Vagina (tissue), 2 donors: ENCODE measurements around the gene CSK. TPM values are rescaled to one million over a fixed set of nuclear protein-coding genes. Genes with fewer than 3 reads are reported as not detected.

ENCODE experiments used
- DNase-seq, 2 donors: peaks; one replicate each; pipeline ENCODE4 v3.0.0-alpha.2; 2017; ENCODE audit errors: extremely low spot score in 2 of 2
- H3K27ac ChIP-seq: fragments of 200-600 bp; sonication (generic); one replicate; pipeline ENCODE4 v1.5.1; 2019
- H3K27me3 ChIP-seq: fragments of 200-600 bp; sonication (generic); one replicate; pipeline ENCODE4 v1.5.1; 2019
- H3K36me3 ChIP-seq, 2 donors: fragments of 200-600 bp; sonication (generic); one replicate each; pipeline ENCODE4 v1.5.1; 2017 to 2019
- H3K4me1 ChIP-seq: fragments of 200-600 bp; sonication (generic); one replicate; pipeline ENCODE4 v1.5.1; 2019
- H3K4me3 ChIP-seq, 2 donors: fragments of 200-600 bp; sonication (generic); 1 replicate in 1 of 2; 2 replicates in 1 of 2; pipeline ENCODE4 v1.5.1; 2016 to 2019
- H3K9me3 ChIP-seq: fragments of 200-600 bp; sonication (generic); one replicate; pipeline ENCODE4 v1.5.1; 2019
- POLR2A ChIP-seq, 2 donors: fragments of 450-650 bp; IDR thresholded peaks; one replicate each; pipeline ENCODE4 v1.6.1; 2017; ENCODE audit warnings: antibody characterized with exemption in 2 of 2, mild to moderate bottlenecking in 2 of 2, moderate library complexity in 2 of 2
- POLR2AphosphoS5 ChIP-seq, 2 donors: sonication (generic); formaldehyde crosslinking; IDR thresholded peaks; one replicate each; pipeline ENCODE4 v1.9.0; 2017; ENCODE audit warnings: antibody characterized with exemption in 2 of 2, mild to moderate bottlenecking in 2 of 2, low read depth in 1 of 2; ENCODE audit not compliant: insufficient read depth in 1 of 2
- intact Hi-C: fragments of 100-400 bp; cut with DNase I; formaldehyde crosslinking; loops from one replicate; pipeline ENCODE4 v1.15.1; 2023
- total RNA-seq: library from RNA; depleted of rRNA; stranded (reverse); fragments of >200 nt; gene quantifications from one replicate; pipeline ENCODE4 v1.2.3, GENCODE V29; 2016
- TF ChIP-seq, protein P1 (sequence below), 3 experiments: fragments of 450-650 bp in 2 of 3; fragments of 200-600 bp in 1 of 3; sonication (generic) in 1 of 3; IDR thresholded peaks; one replicate each; pipeline ENCODE4 v1.5.1; 2017 to 2019; ENCODE audit warnings: antibody characterized with exemption in 3 of 3, mild to moderate bottlenecking in 2 of 3, moderate library complexity in 2 of 3

CSK gene
- total RNA-seq, 1 donor from 2014 or later, result 26.3 TPM

DNA sequence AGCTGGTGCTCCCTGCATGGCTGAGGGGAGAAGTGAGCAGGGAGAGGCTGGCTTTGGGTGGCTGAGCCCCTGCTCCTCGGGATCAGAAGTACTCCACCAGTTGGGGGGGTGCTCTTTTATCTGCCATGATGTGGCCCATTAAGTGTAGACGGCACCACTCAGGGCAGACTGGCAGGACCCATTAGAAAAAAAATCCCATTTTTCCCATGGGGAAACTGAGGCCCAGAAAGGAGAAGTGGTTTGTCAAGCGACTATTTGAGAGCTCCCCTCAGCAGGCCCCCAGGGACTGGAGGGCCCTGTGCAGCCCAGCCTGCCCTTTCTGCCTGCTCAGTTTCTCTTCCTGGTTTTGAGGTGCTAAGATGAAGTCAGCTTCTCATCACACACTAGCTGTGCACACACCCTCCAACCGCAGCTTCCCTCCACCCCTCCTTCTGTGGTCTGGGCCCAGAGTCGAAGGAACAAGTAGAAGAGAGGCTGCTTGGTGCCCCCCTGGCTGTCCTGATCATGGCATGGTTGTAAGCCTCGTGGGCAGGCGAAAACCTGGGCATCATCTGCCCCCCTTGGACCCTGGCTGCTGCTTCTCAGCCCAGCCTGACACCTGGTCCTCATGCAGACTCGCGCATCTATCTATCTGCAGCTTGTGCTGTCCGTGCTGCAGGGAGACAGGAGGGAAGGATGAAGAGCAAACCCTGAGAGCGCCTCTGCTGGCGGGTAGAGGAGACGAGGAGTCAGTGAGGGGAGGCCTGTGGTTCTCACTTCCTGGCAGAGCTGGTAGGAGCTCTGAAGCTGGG is 5.6 kb downstream of the CSK start:
- Histone ChIP-seq H3K27me3 (no peaks in the 10 kb centered on the region), H3K27ac (peak overlapping the region; percentile 79), H3K4me1 (peaks cover 100% of the 10 kb centered on the region), H3K4me3 (peak overlapping the region in 1 of 2 donors; percentile 9), H3K36me3 (no peaks in the 10 kb centered on the region), H3K9me3 (no peaks in the 10 kb centered on the region)
- TF ChIP-seq, protein P1, sequence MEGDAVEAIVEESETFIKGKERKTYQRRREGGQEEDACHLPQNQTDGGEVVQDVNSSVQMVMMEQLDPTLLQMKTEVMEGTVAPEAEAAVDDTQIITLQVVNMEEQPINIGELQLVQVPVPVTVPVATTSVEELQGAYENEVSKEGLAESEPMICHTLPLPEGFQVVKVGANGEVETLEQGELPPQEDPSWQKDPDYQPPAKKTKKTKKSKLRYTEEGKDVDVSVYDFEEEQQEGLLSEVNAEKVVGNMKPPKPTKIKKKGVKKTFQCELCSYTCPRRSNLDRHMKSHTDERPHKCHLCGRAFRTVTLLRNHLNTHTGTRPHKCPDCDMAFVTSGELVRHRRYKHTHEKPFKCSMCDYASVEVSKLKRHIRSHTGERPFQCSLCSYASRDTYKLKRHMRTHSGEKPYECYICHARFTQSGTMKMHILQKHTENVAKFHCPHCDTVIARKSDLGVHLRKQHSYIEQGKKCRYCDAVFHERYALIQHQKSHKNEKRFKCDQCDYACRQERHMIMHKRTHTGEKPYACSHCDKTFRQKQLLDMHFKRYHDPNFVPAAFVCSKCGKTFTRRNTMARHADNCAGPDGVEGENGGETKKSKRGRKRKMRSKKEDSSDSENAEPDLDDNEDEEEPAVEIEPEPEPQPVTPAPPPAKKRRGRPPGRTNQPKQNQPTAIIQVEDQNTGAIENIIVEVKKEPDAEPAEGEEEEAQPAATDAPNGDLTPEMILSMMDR (IDR thresholded peaks at IDR 0.05), result peak in 1 of 3 experiments; percentile 18
- TF ChIP-seq POLR2AphosphoS5 (IDR thresholded peaks at IDR 0.05; ENCODE audit: insufficient read depth in 1 of 2, low read depth in 1 of 2), result peak in 1 of 2 donors; percentile 18
- TF ChIP-seq POLR2A (IDR thresholded peaks at IDR 0.05), result no peak
- intact Hi-C loops, result loop anchor here (10.0 kb wide), 1 partner anchor 413 kb away; no protein-coding TSS in a partner anchor
- DNase-seq, result no peak

DNA sequence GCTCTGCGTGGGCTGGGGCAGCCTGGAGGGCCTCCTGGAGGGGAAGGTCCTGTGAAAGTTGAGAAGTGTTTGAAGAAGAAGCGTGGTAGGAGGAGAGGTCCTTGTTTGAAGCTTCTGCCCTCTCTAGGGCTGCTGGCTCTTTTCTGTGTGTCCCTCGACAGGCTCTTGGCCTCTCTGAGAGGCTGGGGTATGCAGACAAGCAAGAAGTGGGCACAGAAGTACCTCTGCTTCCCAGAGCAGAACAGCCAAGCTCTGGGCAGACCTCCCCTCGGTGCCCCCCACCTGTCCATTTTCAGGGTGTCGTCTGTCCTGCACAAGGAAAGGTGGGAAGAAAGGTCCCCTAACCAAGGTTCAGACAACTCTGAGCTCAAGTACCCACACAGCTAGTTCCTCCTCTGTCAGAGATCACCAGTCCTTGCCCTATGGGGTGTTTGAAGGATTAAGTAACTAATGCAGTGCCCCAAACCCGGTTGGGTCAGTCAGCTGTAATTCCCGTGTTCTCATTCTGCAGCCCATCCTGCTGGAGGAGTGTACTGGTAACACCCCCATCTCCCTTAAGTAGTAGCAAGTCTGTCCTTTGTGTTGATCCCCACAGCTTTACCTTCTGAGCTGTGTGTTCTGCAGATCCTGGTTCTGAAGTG is 6.3 kb downstream of the CSK start:
- Histone ChIP-seq H3K36me3 (no peaks in the 10 kb centered on the region), H3K9me3 (no peaks in the 10 kb centered on the region), H3K4me1 (peaks cover 100% of the 10 kb centered on the region), H3K27ac (peak overlapping the region; percentile 79), H3K27me3 (no peaks in the 10 kb centered on the region), H3K4me3 (no peak overlapping the region)
- TF ChIP-seq POLR2A (IDR thresholded peaks at IDR 0.05), result no peak
- TF ChIP-seq POLR2AphosphoS5 (IDR thresholded peaks at IDR 0.05; ENCODE audit: insufficient read depth in 1 of 2, low read depth in 1 of 2), result no peak
- TF ChIP-seq, protein P1 (IDR thresholded peaks at IDR 0.05), result no peak
- intact Hi-C loops, result loop anchor here (10.0 kb wide), 1 partner anchor 413 kb away; no protein-coding TSS in a partner anchor
- DNase-seq, result no peak

DNA sequence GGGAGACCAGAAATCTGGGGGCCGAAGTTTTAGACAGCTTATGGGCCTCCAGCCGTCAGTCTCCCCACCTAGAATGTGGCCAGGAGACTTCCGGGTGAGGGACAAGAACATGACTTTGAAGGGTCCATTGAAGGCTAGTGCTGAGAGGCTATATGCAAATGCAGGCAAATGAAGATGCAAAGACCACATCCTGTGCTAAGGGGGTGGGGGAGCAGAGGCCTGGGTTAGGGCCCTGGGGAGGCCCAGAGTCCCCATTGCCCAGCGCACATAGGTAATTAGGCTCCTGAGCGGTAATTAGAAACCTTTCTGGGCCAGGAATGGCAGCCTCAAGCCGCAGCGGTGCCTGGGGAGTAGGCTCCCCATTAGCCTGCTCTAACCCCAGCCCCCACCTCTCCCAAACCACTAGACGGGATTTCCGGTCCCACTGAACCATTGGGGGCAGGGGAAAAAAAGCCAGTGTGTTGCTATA is 6.8 kb downstream of the CSK start:
- Histone ChIP-seq H3K4me1 (peaks cover 100% of the 10 kb centered on the region), H3K27ac (peak overlapping the region; percentile 76), H3K27me3 (no peaks in the 10 kb centered on the region), H3K4me3 (no peak overlapping the region), H3K9me3 (no peaks in the 10 kb centered on the region), H3K36me3 (no peaks in the 10 kb centered on the region)
- TF ChIP-seq POLR2AphosphoS5 (IDR thresholded peaks at IDR 0.05; ENCODE audit: insufficient read depth in 1 of 2, low read depth in 1 of 2) (no peak), POLR2A (IDR thresholded peaks at IDR 0.05) (no peak)
- TF ChIP-seq, protein P1 (IDR thresholded peaks at IDR 0.05), result no peak
- intact Hi-C loops, result loop anchor here (10.0 kb wide), 1 partner anchor 414 kb away; no protein-coding TSS in a partner anchor
- DNase-seq, result no peak

DNA sequence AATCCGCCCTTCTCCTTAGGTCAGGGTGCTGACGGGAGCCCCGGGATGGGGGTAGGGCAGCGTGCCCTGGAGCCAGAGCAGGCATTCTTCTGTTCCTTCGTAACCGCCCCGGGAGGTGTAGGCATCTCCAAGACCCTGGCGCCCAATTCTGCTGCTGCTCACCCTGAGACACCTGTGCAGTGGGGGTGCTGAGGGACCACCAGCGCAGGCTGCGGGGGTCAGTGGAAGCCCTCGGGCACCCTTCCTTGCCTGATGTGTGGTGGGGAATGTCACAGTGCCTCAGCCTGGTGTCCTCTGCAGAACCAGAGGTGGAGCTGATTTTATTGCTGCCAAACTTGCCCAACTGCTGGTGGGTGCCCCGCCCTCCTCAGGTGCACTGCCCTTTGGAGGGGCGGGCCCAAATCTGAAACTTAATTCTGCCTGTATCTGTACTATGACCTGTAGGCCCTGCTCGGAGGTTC is 7.3 kb downstream of the CSK start:
- DNase-seq, result no peak

More for the DNA sequence above, 7.3 kb downstream of the CSK start:
- Histone ChIP-seq H3K27me3 (no peaks in the 10 kb centered on the region), H3K4me1 (peaks cover 100% of the 10 kb centered on the region), H3K36me3 (no peaks in the 10 kb centered on the region), H3K27ac (peak overlapping the region; percentile 76), H3K9me3 (no peaks in the 10 kb centered on the region), H3K4me3 (no peak overlapping the region)
- no peak for TF ChIP-seq POLR2AphosphoS5 (IDR thresholded peaks at IDR 0.05; ENCODE audit: insufficient read depth in 1 of 2, low read depth in 1 of 2)
- no peak for TF ChIP-seq POLR2A (IDR thresholded peaks at IDR 0.05)
- TF ChIP-seq, protein P1 (IDR thresholded peaks at IDR 0.05), result no peak
- intact Hi-C loops, result loop anchor here (10.0 kb wide), 1 partner anchor 414 kb away; no protein-coding TSS in a partner anchor
